ENCODE data around the gene CCDC85C.

- TF ChIP-seq POLR2AphosphoS5 (IDR thresholded peaks at IDR 0.05; ENCODE audit: borderline replicate concordance, low read depth, low read length), result no peak
- TF ChIP-seq EZH2 (IDR thresholded peaks at IDR 0.05), result no peak
- no peak for TF ChIP-seq FOXP2 (optimal IDR thresholded peaks at IDR 0.05; ENCODE audit: control extremely low read depth, extremely low read length, insufficient read depth)
These were observed 87.0 kb downstream of the CCDC85C start for GRCh38 chr14:99516871-99517642.

Data from SK-N-MC (cell line).